NCI-H2196 (cell line): ENCODE measurements around the gene AKAP8L.
"Not testable (repeated sequence)": the region's sequence is repeated elsewhere in the genome, so short reads cannot be mapped to it uniquely, and the experiment has no call there.

ENCODE experiments used
- DNase-seq: peaks from one replicate; lab custom pipeline; 2025; ENCODE audit not compliant: unreplicated experiment; lab: John Stamatoyannopoulos, UW

AKAP8L gene

GRCh38 chr19:15381864-15382263, 36.9 kb downstream of the AKAP8L start:
- no peak for DNase-seq

GRCh38 chr19:15381429-15381828, 37.4 kb downstream of the AKAP8L start:
- DNase-seq: no peak

- peak; percentile 67 for DNase-seq
These were observed 38.7 kb downstream of the AKAP8L start for GRCh38 chr19:15379999-15380647.

GRCh38 chr19:15379083-15379998, 39.4 kb downstream of the AKAP8L start, which contains the start of gene AKAP8:
Gene AKAP8, minus strand, starts transcription at chr19:15379787. Its CDS starts 56 bp downstream, at chr19:15379731.
- peak; percentile 97 for DNase-seq

- DNase-seq: no peak
These were observed 40.2 kb downstream of the AKAP8L start for GRCh38 chr19:15378534-15379082.

- DNase-seq: no peak
These were observed 43.9 kb downstream of the AKAP8L start for GRCh38 chr19:15374796-15375440.

GRCh38 chr19:15374105-15374651, 44.6 kb downstream of the AKAP8L start:
- no peak for DNase-seq

GRCh38 chr19:15373644-15374043, 45.1 kb downstream of the AKAP8L start:
- DNase-seq: no peak

GRCh38 chr19:15372891-15373301, 45.9 kb downstream of the AKAP8L start:
- no peak for DNase-seq

GRCh38 chr19:15372470-15372869, 46.3 kb downstream of the AKAP8L start:
- no peak for DNase-seq

- no peak for DNase-seq
These were observed 46.9 kb downstream of the AKAP8L start for GRCh38 chr19:15371786-15372380.

- no peak for DNase-seq
These were observed 47.7 kb downstream of the AKAP8L start for GRCh38 chr19:15371119-15371518.

GRCh38 chr19:15369594-15369891, 49.2 kb downstream of the AKAP8L start:
- no peak for DNase-seq

- DNase-seq: no peak
These were observed 49.8 kb downstream of the AKAP8L start for GRCh38 chr19:15368798-15369593.

GRCh38 chr19:15368051-15368632, 50.6 kb downstream of the AKAP8L start:
- no peak for DNase-seq

GRCh38 chr19:15367439-15367838, 51.3 kb downstream of the AKAP8L start:
- DNase-seq: no peak

- DNase-seq: no peak
These were observed 53.5 kb downstream of the AKAP8L start for GRCh38 chr19:15365264-15365663.

- not testable (repeated sequence) for DNase-seq
These were observed 55.0 kb downstream of the AKAP8L start for GRCh38 chr19:15363791-15364190.

GRCh38 chr19:15363048-15363447, 55.7 kb downstream of the AKAP8L start:
- DNase-seq: not testable (repeated sequence)

GRCh38 chr19:15360015-15360414, 58.8 kb downstream of the AKAP8L start:
- DNase-seq: not testable (repeated sequence)
